GM12878 (cell line): Measurements from ENCODE around the gene TBCD. TPM values are rescaled to one million over a fixed set of nuclear protein-coding genes. Genes with fewer than 3 reads are reported as not detected.

Experiments
- ATAC-seq: fragments of 200-7000 bp; cut with Tn5 transposase; 3 replicates; pipeline ENCODE4 v1.9.1; 2020; ENCODE audit warnings: mild to moderate bottlenecking, moderate library complexity
- BruUV-seq: library from RNA; stranded (reverse); fragments of 400-500 nt; replicated peaks from 2 replicates; lab custom pipeline; 2021; lab: Mats Ljungman, UMichigan
- CTCF ChIA-PET: fragments of 300-600 bp; sonication (Branson Sonifier 250); formaldehyde crosslinking; extraction: SDS; loops from one replicate; lab custom pipeline; 2021; ENCODE audit warnings: inconsistent platforms; lab: Yijun Ruan, JAX
- POLR2A ChIA-PET: fragments of 350-600 bp; formaldehyde crosslinking; extraction: SDS; loops from one replicate; lab custom pipeline; 2021; ENCODE audit warnings: inconsistent platforms; lab: Charles Lee
- RAD21 ChIA-PET: fragments of 300-600 bp; sonication (Branson Sonifier 250); formaldehyde crosslinking; loops from one replicate; lab custom pipeline; 2023; ENCODE audit warnings: antibody characterized with exemption; ENCODE audit not compliant: unreplicated experiment; lab: Charles Lee
- SMC1A ChIA-PET: fragments of 300-600 bp; sonication (Branson Sonifier 250); formaldehyde crosslinking; loops from one replicate; lab custom pipeline; 2023; ENCODE audit not compliant: unreplicated experiment, uncharacterized antibody; lab: Charles Lee
- DNase-seq: peaks from one replicate; pipeline ENCODE4 v3.0.0-alpha.2; 2011; ENCODE audit warnings: low read depth, low spot score
- FAIRE-seq: peaks from 3 replicates; lab custom pipeline; 2011; peaks lifted over from hg19 to GRCh38; lab: Jason Lieb, UNC
- H2AFZ ChIP-seq: 2 replicates; pipeline ENCODE4 v1.6.0; 2011; ENCODE audit warnings: low read depth, low read length, control low read depth; ENCODE audit not compliant: control insufficient read depth
- H3K27ac ChIP-seq: 2 replicates; pipeline ENCODE4 v1.5.1; 2011; ENCODE audit warnings: control low read depth; ENCODE audit not compliant: control insufficient read depth, insufficient read depth
- H3K27me3 ChIP-seq, 2 experiments: replicated peaks in 1 of 2; 2 replicates each; pipeline versions ENCODE4 v1.6.0 to v1.6.1; 2011; ENCODE audit warnings: low read length in 1 of 2; ENCODE audit not compliant: control insufficient read depth in 2 of 2, insufficient read depth in 2 of 2
- H3K36me3 ChIP-seq, 2 experiments: 2 replicates each; pipeline ENCODE4 v1.5.1; 2011; ENCODE audit warnings: low read length in 1 of 2; ENCODE audit not compliant: control insufficient read depth in 2 of 2, insufficient read depth in 2 of 2
- H3K4me1 ChIP-seq: 2 replicates; pipeline ENCODE4 v1.6.1; 2011; ENCODE audit warnings: mild to moderate bottlenecking, low read length, moderate library complexity, mixed read lengths; ENCODE audit not compliant: control insufficient read depth, insufficient read depth
- H3K4me2 ChIP-seq: 2 replicates; pipeline ENCODE4 v1.6.0; 2011; ENCODE audit warnings: control low read depth; ENCODE audit not compliant: control insufficient read depth, insufficient read depth
- H3K4me3 ChIP-seq: fragments of 200-600 bp; sonication (generic); 2 replicates; pipeline ENCODE4 v1.5.1; 2016
- H3K79me2 ChIP-seq: 2 replicates; pipeline ENCODE4 v1.6.0; 2011; ENCODE audit warnings: low read length; ENCODE audit not compliant: control insufficient read depth, insufficient read depth
- H3K9ac ChIP-seq: 2 replicates; pipeline ENCODE4 v1.8.0; 2011; ENCODE audit warnings: low read length, control low read depth, mixed read lengths; ENCODE audit not compliant: control insufficient read depth, insufficient read depth
- H3K9me3 ChIP-seq: replicated peaks from 3 replicates; pipeline ENCODE4 v1.5.1; 2011; ENCODE audit warnings: mild to moderate bottlenecking, low read length; ENCODE audit not compliant: control insufficient read depth, insufficient read depth
- H4K20me1 ChIP-seq: 2 replicates; pipeline ENCODE4 v1.6.0; 2011; ENCODE audit not compliant: control insufficient read depth, insufficient read depth
- BMI1 ChIP-seq: fragments of 450-650 bp; IDR thresholded peaks from 2 replicates; pipeline ENCODE4 v1.6.1; 2016; ENCODE audit warnings: mild to moderate bottlenecking, moderate library complexity, borderline replicate concordance
- CHD2 ChIP-seq: IDR thresholded peaks from 2 replicates; pipeline ENCODE4 v1.6.1; 2011; ENCODE audit warnings: low read depth, low read length, improper control_type of control experiment, borderline replicate concordance
- FOXK2 ChIP-seq: fragments of 450-650 bp; IDR thresholded peaks from 2 replicates; pipeline ENCODE4 v1.6.1; 2017; ENCODE audit warnings: mild to moderate bottlenecking, moderate library complexity
- HDAC2 ChIP-seq: fragments of 200-600 bp; sonication (generic); IDR thresholded peaks from 2 replicates; pipeline ENCODE4 v1.6.1; 2017
- IKZF1 ChIP-seq: fragments of 450-650 bp; conservative IDR thresholded peaks from 2 replicates; pipeline ENCODE4 v1.6.1; 2017; ENCODE audit warnings: antibody characterized with exemption, mild to moderate bottlenecking
- JUNB ChIP-seq: IDR thresholded peaks from 2 replicates; pipeline ENCODE4 v1.6.1; 2016; ENCODE audit warnings: antibody characterized with exemption, mild to moderate bottlenecking
- MTA2 ChIP-seq: fragments of 450-650 bp; IDR thresholded peaks from 2 replicates; pipeline ENCODE4 v1.6.1; 2016; ENCODE audit warnings: low read depth, mild to moderate bottlenecking, moderate library complexity
- POLR2AphosphoS5 ChIP-seq: IDR thresholded peaks from 2 replicates; pipeline ENCODE4 v1.6.1; 2011; ENCODE audit warnings: mild to moderate bottlenecking, low read length, inconsistent platforms
- RELA ChIP-seq: fragments of 450-650 bp; IDR thresholded peaks from 2 replicates; pipeline ENCODE4 v1.8.0; 2014; ENCODE audit warnings: borderline replicate concordance; ENCODE audit not compliant: partially characterized antibody
- SMARCA5 ChIP-seq: fragments of 450-650 bp; IDR thresholded peaks from 2 replicates; pipeline ENCODE4 v1.6.1; 2017; ENCODE audit warnings: mild to moderate bottlenecking
- TCF3 ChIP-seq: IDR thresholded peaks from 2 replicates; pipeline ENCODE4 v1.6.1; 2012; ENCODE audit warnings: low read depth, mild to moderate bottlenecking, low read length, borderline replicate concordance; ENCODE audit not compliant: insufficient read depth
- WGBS: methylation state at CpG from one replicate; pipeline ENCODE4 v1.1.6; 2016; ENCODE audit warnings: low lambda C conversion rate; ENCODE audit not compliant: insufficient replicate concordance, insufficient coverage; ENCODE audit errors: missing lambda C conversion rate; 5-methylcytosine and 5-hydroxymethylcytosine counted together
- in situ Hi-C: fragments of 300-500 bp; cut with MboI; formaldehyde crosslinking; loops from 9 replicates; pipeline ENCODE4 v1.14.3; 2018; ENCODE audit warnings: mixed read lengths
- intact Hi-C: fragments of 100-400 bp; cut with micrococcal nuclease; formaldehyde crosslinking; loops from one replicate; pipeline ENCODE4 v1.14.2; 2022; ENCODE audit not compliant: unreplicated experiment
- polyA plus RNA-seq, 11 experiments: library from polyadenylated mRNA; depleted of rRNA in 4 of 11; unstranded in 6 of 11; stranded (reverse) in 5 of 11; fragments of >200 nt; fragmentation: Nextera tagmentation in 4 of 11; fragmentation: Illumina TruSeq in 1 of 11; extraction: Ambion mirVana in 4 of 11; extraction: Trizol in 1 of 11; gene quantifications; 1 replicate in 1 of 11; 2 replicates in 10 of 11; pipeline versions ENCODE4 v1.2.1 to v1.2.3, GENCODE V29; 2011 to 2016; ENCODE audit warnings: inconsistent platforms in 2 of 11, missing spikeins in 2 of 11, low read depth in 1 of 11
- total RNA-seq, 4 experiments: library from RNA; depleted of rRNA in 3 of 4; stranded (reverse); fragments of >200 nt in 3 of 4; fragmentation: Illumina TruSeq in 1 of 4; extraction: Trizol in 1 of 4; gene quantifications; 2 replicates each; pipeline versions ENCODE4 v1.2.1 to v1.2.3, GENCODE V29; 2013 to 2021
- TF ChIP-seq, protein P1 (sequence below): fragments of 450-650 bp; formaldehyde crosslinking; IDR thresholded peaks from 2 replicates; pipeline ENCODE4 v1.5.0; 2022; ENCODE audit warnings: mild to moderate bottlenecking, missing genetic modification characterization
- TF ChIP-seq, protein P2 (sequence below): fragments of 450-650 bp; conservative IDR thresholded peaks from 2 replicates; pipeline ENCODE4 v1.6.1; 2017; ENCODE audit warnings: mild to moderate bottlenecking, moderate library complexity

The TBCD gene
- total and polyA plus RNA-seq, 10 of the 15 experiments (the other 5 are each of a cell fraction or from before 2014, with no cell fraction given) = 10.3 to 114 (median 52.4) TPM

DNA sequence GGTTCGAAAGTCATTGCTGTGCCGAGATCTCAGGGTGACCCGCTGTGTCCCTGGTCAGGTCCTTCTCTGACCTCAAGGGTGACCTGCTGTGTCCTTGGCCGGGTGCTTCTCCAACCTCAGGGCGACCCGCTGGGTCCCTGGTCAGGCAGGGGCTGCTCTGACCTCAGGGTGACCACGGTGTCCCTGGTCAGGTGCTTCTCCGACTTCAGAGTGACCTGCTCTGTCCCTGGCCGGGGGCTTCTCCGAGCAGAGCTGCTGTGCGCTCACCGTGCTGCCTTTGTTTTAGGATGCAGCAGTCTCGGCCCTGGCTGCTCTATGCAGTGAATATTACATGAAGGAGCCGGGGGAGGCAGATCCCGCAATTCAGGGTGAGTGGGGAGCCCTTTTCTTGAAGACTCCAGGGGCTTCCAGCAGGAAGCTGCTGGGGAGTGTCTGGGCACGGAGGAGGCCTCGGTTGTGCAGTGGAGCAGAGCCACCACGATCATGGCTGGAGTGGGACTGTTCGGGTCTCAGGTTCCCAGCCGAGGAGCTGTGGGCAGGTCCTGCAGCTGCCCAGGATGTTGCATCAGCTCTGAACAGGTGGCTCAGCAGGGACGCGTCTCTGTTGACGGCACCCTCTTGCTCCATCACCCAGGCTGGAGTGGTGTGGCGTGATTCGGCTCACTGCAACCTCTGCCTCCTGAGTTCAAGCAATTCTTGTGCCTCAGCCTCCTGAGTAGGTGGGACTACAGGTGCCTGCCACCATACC, 171.7 kb downstream of the TBCD start (continued):
- TF ChIP-seq, protein P1, sequence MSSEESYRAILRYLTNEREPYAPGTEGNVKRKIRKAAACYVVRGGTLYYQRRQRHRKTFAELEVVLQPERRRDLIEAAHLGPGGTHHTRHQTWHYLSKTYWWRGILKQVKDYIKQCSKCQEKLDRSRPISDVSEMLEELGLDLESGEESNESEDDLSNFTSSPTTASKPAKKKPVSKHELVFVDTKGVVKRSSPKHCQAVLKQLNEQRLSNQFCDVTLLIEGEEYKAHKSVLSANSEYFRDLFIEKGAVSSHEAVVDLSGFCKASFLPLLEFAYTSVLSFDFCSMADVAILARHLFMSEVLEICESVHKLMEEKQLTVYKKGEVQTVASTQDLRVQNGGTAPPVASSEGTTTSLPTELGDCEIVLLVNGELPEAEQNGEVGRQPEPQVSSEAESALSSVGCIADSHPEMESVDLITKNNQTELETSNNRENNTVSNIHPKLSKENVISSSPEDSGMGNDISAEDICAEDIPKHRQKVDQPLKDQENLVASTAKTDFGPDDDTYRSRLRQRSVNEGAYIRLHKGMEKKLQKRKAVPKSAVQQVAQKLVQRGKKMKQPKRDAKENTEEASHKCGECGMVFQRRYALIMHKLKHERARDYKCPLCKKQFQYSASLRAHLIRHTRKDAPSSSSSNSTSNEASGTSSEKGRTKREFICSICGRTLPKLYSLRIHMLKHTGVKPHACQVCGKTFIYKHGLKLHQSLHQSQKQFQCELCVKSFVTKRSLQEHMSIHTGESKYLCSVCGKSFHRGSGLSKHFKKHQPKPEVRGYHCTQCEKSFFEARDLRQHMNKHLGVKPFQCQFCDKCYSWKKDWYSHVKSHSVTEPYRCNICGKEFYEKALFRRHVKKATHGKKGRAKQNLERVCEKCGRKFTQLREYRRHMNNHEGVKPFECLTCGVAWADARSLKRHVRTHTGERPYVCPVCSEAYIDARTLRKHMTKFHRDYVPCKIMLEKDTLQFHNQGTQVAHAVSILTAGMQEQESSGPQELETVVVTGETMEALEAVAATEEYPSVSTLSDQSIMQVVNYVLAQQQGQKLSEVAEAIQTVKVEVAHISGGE (CRISPR knock-in tag) = no peak
- no peak for TF ChIP-seq MTA2
- no peak for TF ChIP-seq FOXK2
- TF ChIP-seq CHD2 = no peak
- no peak for TF ChIP-seq TCF3
- TF ChIP-seq JUNB = no peak
- TF ChIP-seq IKZF1 = no peak
- TF ChIP-seq SMARCA5 = no peak
- no peak for TF ChIP-seq BMI1
- TF ChIP-seq HDAC2 = no peak

DNA sequence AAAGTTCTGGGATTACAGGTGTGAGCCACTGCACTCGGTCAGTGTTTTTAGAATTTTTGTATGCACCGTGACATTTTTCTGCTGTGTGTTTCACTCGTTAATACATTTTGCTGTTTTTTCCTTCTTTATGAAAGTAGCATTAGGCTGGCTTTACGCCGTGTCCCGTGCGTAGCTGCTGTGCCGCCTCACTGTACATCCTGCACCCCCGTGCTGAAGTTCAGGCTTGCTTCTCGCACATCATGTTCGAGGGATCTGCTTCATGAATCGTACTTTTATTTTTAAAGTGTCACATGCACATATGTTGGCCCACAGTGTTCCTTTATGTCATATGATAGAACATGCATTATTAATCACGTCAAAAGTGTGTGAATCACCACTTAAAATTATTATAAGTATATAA, 172.3 kb downstream of the TBCD start:
- ChIA-PET RAD21 (no interaction called here), POLR2A (no interaction called here), CTCF (interaction anchor here (0.7 kb wide), 1 partner anchor 189 kb away, joined by 3 read pairs; no protein-coding TSS in a partner anchor), SMC1A (no interaction called here)
- Histone ChIP-seq H3K4me3 (no peak overlapping the region), H3K36me3 (peaks cover 0 to 32% of the 10 kb centered on the region in 2 experiments; a peak in 3 of 4 replicates), H3K9ac (no peak overlapping the region), H2AFZ (no peak overlapping the region), H3K9me3 (no peaks in the 10 kb centered on the region), H3K4me2 (no peak overlapping the region), H3K79me2 (no peaks in the 10 kb centered on the region), H3K4me1 (no peaks in the 10 kb centered on the region), H4K20me1 (no peaks in the 10 kb centered on the region), H3K27ac (no peak overlapping the region), H3K27me3 (no peaks in the 10 kb centered on the region)
- ATAC-seq (no peak), DNase-seq (no peak), FAIRE-seq (no peak)
- intact Hi-C loops (no loop called here), in situ Hi-C loops (no loop called here)
- TF ChIP-seq, protein P2, sequence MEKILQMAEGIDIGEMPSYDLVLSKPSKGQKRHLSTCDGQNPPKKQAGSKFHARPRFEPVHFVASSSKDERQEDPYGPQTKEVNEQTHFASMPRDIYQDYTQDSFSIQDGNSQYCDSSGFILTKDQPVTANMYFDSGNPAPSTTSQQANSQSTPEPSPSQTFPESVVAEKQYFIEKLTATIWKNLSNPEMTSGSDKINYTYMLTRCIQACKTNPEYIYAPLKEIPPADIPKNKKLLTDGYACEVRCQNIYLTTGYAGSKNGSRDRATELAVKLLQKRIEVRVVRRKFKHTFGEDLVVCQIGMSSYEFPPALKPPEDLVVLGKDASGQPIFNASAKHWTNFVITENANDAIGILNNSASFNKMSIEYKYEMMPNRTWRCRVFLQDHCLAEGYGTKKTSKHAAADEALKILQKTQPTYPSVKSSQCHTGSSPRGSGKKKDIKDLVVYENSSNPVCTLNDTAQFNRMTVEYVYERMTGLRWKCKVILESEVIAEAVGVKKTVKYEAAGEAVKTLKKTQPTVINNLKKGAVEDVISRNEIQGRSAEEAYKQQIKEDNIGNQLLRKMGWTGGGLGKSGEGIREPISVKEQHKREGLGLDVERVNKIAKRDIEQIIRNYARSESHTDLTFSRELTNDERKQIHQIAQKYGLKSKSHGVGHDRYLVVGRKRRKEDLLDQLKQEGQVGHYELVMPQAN = no peak
- no peak for TF ChIP-seq POLR2AphosphoS5
- TF ChIP-seq RELA = no peak
- WGBS = 96% methylated on average over 13 of the region's 13 CpGs
- BruUV-seq = no TSS peak
